ENCODE data around the gene ANKRD60. TPM values are rescaled to one million over a fixed set of nuclear protein-coding genes. Genes with fewer than 3 reads are reported as not detected.

Gene ANKRD60
- total RNA-seq, 2 experiments from 2014 or later: not detected

GRCh38 chr20:58227391-58228102 is 906 bp downstream of the ANKRD60 start:
- no TSS peak for BruUV-seq (replicated peaks)
- no peak overlapping the region for H3K4me3 ChIP-seq (ENCODE audit: low read depth, low read length, poor library complexity, severe bottlenecking)
- H3K27ac ChIP-seq (ENCODE audit: low read depth, low read length, poor library complexity, severe bottlenecking): no peak overlapping the region
- intact Hi-C loops (cut with micrococcal nuclease; ENCODE audit: unreplicated experiment): no loop called here
- no peaks in the 10 kb centered on the region for H3K9me3 ChIP-seq (ENCODE audit: low read length)
- no peak for TF ChIP-seq EZH2phosphoT487 (IDR thresholded peaks at IDR 0.05; ENCODE audit: borderline replicate concordance, low read depth, low read length)
- no peak for TF ChIP-seq CTCF (conservative IDR thresholded peaks at IDR 0.05; ENCODE audit: low read length)
- DNase-seq (ENCODE audit: low spot score): no peak
- H2AFZ ChIP-seq (ENCODE audit: low read length): no peak overlapping the region
- H3K79me2 ChIP-seq (ENCODE audit: insufficient read depth, low read depth, low read length): no peaks in the 10 kb centered on the region
- no peaks in the 10 kb centered on the region for H3K9me2 ChIP-seq (ENCODE audit: insufficient read depth, low read length)
- H4K20me1 ChIP-seq (ENCODE audit: insufficient read depth, low read length): no peaks in the 10 kb centered on the region
- no peak overlapping the region for H3K4me2 ChIP-seq (ENCODE audit: low read length)
- ChIA-PET POLR2A (no interaction called here), CTCF (ENCODE audit: unreplicated experiment) (no interaction called here)
- H3K4me1 ChIP-seq (ENCODE audit: insufficient read depth, low read length, poor library complexity, severe bottlenecking): no peaks in the 10 kb centered on the region
- no peaks in the 10 kb centered on the region for H3K36me3 ChIP-seq (ENCODE audit: insufficient read depth, low read length)

- BruUV-seq (replicated peaks): no TSS peak
- Histone ChIP-seq H3K79me2 (ENCODE audit: insufficient read depth, low read depth, low read length) (no peaks in the 10 kb centered on the region), H3K4me2 (ENCODE audit: low read length) (no peak overlapping the region), H3K9me3 (ENCODE audit: low read length) (no peaks in the 10 kb centered on the region), H4K20me1 (ENCODE audit: insufficient read depth, low read length) (no peaks in the 10 kb centered on the region), H2AFZ (ENCODE audit: low read length) (no peak overlapping the region), H3K27ac (ENCODE audit: low read depth, low read length, poor library complexity, severe bottlenecking) (no peak overlapping the region), H3K36me3 (ENCODE audit: insufficient read depth, low read length) (no peaks in the 10 kb centered on the region), H3K4me3 (ENCODE audit: low read depth, low read length, poor library complexity, severe bottlenecking) (no peak overlapping the region), H3K9me2 (ENCODE audit: insufficient read depth, low read length) (no peaks in the 10 kb centered on the region), H3K4me1 (ENCODE audit: insufficient read depth, low read length, poor library complexity, severe bottlenecking) (no peaks in the 10 kb centered on the region)
- DNase-seq (ENCODE audit: low spot score): no peak
- intact Hi-C loops (cut with micrococcal nuclease; ENCODE audit: unreplicated experiment): no loop called here
- ChIA-PET POLR2A (no interaction called here), CTCF (ENCODE audit: unreplicated experiment) (no interaction called here)
- TF ChIP-seq CTCF (conservative IDR thresholded peaks at IDR 0.05; ENCODE audit: low read length) (no peak), EZH2phosphoT487 (IDR thresholded peaks at IDR 0.05; ENCODE audit: borderline replicate concordance, low read depth, low read length) (no peak)
Measured at GRCh38 chr20:58225452-58226200, 2.8 kb downstream of the ANKRD60 start.

GRCh38 chr20:58224974-58225373 is 3.5 kb downstream of the ANKRD60 start:
- no peak overlapping the region for H3K4me3 ChIP-seq (ENCODE audit: low read depth, low read length, poor library complexity, severe bottlenecking)
- no peaks in the 10 kb centered on the region for H3K9me3 ChIP-seq (ENCODE audit: low read length)
- BruUV-seq (replicated peaks): no TSS peak
- no peaks in the 10 kb centered on the region for H3K79me2 ChIP-seq (ENCODE audit: insufficient read depth, low read depth, low read length)
- no peak for DNase-seq (ENCODE audit: low spot score)
- H3K4me1 ChIP-seq (ENCODE audit: insufficient read depth, low read length, poor library complexity, severe bottlenecking): no peaks in the 10 kb centered on the region
- no peaks in the 10 kb centered on the region for H3K9me2 ChIP-seq (ENCODE audit: insufficient read depth, low read length)
- intact Hi-C loops (cut with micrococcal nuclease; ENCODE audit: unreplicated experiment): no loop called here
- no peak overlapping the region for H3K27ac ChIP-seq (ENCODE audit: low read depth, low read length, poor library complexity, severe bottlenecking)
- no peak overlapping the region for H3K4me2 ChIP-seq (ENCODE audit: low read length)
- POLR2A ChIA-PET: no interaction called here
- no peak overlapping the region for H2AFZ ChIP-seq (ENCODE audit: low read length)
- TF ChIP-seq CTCF (conservative IDR thresholded peaks at IDR 0.05; ENCODE audit: low read length) (no peak), EZH2phosphoT487 (IDR thresholded peaks at IDR 0.05; ENCODE audit: borderline replicate concordance, low read depth, low read length) (no peak)
- CTCF ChIA-PET (ENCODE audit: unreplicated experiment): no interaction called here
- no peaks in the 10 kb centered on the region for H4K20me1 ChIP-seq (ENCODE audit: insufficient read depth, low read length)
- H3K36me3 ChIP-seq (ENCODE audit: insufficient read depth, low read length): no peaks in the 10 kb centered on the region
